Measurements from ENCODE around the gene CRLF1.

CRLF1 gene

DNA sequence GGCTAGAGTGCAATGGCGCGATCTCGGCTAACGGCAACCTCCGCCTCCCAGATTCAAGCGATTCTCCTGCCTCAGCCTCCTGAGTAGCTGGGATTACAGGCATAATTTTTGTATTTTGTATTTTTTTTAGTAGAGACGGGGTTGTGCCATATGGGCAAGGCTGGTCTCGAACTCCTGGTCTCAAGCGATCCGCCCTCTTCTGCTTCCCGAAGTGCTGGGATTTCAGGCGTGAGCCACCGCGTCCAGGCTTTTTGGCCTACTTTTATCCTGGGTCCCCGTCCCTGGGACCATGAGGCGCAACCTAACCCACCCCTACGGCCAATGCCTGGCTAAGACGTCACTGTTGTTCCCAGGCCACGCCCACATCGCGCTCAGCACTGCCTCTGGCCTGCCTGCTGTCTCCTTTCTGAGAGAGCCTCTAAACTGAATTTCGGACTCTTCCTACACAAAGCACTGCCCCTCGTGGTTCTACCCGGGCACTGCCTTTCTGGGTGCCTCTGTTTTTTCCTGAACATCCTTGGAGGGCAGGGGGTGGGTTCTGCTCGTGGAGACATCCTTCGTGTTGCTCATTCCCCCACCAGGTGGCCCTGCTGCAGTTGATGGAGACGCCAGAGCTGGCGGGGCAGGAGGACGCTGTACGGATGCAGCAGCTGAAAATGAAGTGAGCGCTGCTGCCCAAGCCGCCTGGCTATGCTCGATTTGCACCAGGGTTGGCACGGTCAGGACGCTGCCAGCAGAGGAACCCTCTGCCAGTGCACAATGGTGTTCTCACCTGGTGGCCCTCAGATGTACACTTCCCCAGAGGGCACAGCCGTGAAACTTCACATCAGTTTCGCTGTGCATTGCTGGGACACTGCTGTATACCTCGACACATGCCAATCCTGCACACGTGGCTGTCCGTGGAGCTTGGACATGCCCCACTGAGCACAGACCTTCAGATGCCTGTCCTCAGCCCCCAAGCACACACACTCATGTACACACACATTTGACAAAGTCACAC lies 16.0 kb downstream of the CRLF1 start:
- H3K4me3 ChIP-seq (replicated peaks; ENCODE audit: low read depth, low read length), result peak overlapping the region; percentile 67
- peak; percentile 61 for DNase-seq (ENCODE audit: low read depth)
- TF ChIP-seq, protein P1, sequence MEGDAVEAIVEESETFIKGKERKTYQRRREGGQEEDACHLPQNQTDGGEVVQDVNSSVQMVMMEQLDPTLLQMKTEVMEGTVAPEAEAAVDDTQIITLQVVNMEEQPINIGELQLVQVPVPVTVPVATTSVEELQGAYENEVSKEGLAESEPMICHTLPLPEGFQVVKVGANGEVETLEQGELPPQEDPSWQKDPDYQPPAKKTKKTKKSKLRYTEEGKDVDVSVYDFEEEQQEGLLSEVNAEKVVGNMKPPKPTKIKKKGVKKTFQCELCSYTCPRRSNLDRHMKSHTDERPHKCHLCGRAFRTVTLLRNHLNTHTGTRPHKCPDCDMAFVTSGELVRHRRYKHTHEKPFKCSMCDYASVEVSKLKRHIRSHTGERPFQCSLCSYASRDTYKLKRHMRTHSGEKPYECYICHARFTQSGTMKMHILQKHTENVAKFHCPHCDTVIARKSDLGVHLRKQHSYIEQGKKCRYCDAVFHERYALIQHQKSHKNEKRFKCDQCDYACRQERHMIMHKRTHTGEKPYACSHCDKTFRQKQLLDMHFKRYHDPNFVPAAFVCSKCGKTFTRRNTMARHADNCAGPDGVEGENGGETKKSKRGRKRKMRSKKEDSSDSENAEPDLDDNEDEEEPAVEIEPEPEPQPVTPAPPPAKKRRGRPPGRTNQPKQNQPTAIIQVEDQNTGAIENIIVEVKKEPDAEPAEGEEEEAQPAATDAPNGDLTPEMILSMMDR (IDR thresholded peaks at IDR 0.05; ENCODE audit: low read length, missing control alignments), result peak; percentile 33

DNA sequence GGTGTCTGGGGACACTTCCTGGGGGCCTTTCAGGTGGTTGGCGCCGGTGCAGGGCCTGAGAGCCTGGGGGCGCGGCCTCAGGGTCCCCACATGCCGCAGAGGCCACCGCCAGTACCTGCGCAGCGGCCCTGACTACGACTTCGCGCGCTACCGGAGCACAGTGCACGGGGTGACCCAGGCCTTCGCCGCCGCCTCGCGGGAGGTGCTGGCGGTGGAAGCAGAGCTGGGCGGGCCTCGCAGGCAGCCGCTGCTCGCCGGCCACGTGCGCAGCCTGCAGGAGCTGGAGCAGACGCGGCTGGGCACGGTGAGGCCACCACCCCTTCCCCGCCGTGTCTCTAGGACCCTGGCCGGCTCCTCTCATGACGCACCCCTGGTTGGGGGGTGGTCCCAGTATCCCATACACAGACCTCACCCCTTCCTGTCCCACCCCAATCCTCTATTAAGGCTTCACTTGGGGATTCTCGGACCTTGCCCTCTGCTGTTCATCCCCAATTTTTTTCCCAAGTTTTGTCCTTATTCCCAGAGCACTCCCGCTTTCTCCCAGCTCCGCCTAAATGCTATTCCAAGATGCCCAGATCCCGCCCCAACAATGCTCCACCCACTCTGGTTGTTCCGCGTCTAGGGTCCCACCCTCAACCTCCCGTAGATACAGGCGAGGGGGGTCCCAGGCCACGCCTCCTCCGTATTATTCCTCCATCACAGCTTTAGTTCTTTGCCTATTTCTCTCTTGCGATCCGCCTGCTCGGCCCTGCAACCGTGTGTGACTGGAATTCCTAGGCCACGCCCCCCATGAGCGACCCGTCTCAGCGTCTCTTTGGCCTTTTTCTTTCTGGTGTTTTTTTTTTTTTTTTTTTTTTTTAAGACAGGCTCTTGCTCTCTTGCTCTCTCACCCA lies 17.0 kb downstream of the CRLF1 start:
- peak overlapping the region; percentile 67 for H3K4me3 ChIP-seq (replicated peaks; ENCODE audit: low read depth, low read length)
- TF ChIP-seq, protein P1 (IDR thresholded peaks at IDR 0.05; ENCODE audit: low read length, missing control alignments), result no peak
- DNase-seq (ENCODE audit: low read depth), result peak; percentile 66

DNA sequence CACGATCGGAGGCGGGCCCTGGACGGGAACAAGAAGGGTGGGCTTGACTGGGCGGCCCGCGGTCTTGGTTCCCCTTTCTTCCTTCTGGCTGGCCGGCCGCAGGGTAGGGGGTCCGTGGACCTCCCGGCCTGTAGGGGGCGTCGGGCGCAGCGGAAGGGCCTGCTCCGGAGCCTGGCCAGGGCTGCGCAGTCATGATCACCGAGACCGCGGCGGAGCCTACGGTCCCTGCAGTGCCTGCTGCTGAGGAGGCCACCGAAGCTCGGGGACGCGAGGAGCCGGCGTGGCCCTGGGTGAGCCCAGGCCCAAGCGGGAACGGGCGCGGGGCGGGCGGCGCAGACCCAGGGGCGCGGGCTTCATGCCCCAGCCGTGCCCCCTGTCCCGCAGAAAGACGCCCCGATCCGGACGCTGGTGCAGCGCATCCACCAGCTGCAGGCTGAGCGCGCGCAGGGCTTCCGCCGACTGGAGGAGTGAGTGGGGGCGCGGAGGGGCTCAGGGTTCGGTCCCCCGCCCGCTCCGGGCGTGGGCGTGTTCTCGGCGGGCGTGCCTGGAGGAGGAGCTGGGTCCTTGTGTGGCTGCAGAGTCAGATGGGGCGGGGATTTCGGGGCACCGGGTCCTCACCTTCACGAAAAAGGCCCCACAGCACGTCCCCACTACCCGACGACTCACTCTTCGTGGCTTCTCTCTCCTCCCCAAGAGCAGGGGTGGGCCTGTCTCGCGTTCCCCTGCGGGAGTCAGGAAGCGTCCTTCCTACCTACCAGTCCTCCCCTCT lies 17.8 kb downstream of the CRLF1 start, which contains the start of gene REX1BD:
TSS of gene REX1BD (plus strand) at position 188 of the 769 bp plus-strand sequence. CDS start at position 192, 4 bp downstream.
- peak within 1 kb of the TSS; percentile 67 for H3K4me3 ChIP-seq (replicated peaks; ENCODE audit: low read depth, low read length)
- peak; percentile 77 for DNase-seq (ENCODE audit: low read depth)
- TF ChIP-seq, protein P1 (IDR thresholded peaks at IDR 0.05; ENCODE audit: low read length, missing control alignments), result peak; percentile 66

DNA sequence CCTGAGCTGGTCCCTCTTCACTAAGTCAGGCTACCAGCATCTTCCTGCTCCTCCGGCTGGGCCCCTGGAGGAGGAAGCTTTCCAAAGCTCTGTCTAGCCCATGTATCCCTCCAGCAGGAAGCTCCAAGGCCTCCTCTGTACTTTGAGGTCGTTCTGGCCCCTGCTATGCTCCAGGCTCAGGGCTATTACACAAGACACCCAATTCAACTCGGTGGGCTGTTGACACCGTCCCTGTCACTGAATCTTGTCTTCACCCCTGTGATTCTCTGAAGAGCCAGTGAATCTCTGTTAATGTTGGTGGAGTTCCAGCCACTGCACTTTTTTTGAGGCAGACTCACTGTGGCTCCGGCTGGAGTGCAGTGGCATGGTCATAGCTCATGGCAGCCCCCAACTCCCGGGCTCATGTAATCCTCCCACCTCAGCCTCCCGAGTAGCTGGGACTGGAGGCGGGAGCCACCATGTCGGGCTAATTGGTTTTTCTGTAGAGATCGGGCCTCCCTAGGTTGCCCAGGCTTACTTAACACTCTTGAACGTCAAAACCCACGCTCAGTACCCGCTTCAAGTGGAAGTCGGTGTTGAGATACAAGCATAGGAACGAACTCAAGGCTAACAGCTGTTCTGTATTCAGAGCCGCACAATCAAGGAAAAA lies 18.5 kb downstream of the CRLF1 start:
- TF ChIP-seq, protein P1 (IDR thresholded peaks at IDR 0.05; ENCODE audit: low read length, missing control alignments), result no peak
- peak overlapping the region; percentile 67 for H3K4me3 ChIP-seq (replicated peaks; ENCODE audit: low read depth, low read length)
- no peak for DNase-seq (ENCODE audit: low read depth)

DNA sequence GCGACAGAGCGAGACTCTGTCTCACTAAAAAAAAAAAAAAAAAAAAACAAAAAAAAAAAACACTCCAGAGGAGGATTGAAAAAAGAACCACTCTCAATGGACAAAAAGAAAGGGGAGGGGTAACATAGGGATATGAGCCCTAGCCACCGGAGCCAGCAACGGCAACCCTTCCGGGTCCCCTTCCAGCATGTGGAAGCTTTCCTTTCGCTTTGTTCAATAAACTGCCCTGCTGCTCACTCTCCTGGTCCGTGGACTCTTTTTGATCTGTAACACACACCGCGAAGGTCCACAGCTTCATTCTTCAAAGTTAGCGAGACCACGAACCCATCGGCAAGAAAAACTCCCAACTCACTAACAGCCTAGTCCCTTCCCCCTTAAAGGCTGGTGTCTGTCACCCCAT lies 19.0 kb downstream of the CRLF1 start:
- DNase-seq (ENCODE audit: low read depth), result no peak
- TF ChIP-seq, protein P1 (IDR thresholded peaks at IDR 0.05; ENCODE audit: low read length, missing control alignments), result no peak
- no peak overlapping the region for H3K4me3 ChIP-seq (replicated peaks; ENCODE audit: low read depth, low read length)

DNA sequence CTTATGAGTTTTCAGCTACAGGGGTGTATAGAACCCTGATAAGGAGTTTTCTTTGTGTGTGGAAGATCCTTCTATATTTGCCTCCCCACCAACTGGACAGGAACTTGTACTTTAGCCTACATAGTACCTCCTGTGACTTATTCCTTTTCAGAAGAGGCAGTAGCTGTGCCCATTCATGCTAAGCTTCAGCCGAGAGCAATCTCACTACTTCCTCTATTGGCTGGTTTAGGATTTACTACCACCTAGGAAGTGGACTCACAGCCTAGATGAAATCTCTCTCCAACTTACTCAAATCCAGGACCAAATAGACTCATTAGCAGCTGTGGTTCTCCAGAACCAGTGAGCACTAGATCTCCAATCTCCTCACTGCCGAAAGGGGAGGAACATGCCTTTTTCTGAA lies 20.3 kb downstream of the CRLF1 start:
- no peak for DNase-seq (ENCODE audit: low read depth)
- no peak overlapping the region for H3K4me3 ChIP-seq (replicated peaks; ENCODE audit: low read depth, low read length)
- TF ChIP-seq, protein P1 (IDR thresholded peaks at IDR 0.05; ENCODE audit: low read length, missing control alignments), result peak; percentile 9
